Measurements from ENCODE around the gene HMGCS2.

The HMGCS2 gene

DNA sequence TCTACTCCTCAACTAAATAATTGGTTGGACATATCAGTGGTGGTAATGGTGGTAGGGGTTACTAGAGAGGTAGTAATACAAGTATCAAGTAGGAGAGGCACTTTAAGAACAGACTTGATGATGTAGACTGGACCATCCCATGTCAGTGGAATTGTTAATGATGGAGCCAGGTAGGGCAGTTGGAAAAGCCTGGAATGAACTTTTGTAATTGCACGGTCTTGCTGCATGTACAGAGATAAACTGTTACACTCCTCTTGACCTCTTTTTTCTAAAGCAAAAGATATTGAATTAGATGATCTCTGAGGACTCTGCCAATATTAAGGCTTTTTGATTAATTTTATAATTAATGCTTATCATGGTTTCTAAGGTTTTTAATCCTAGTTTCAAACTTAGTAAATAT lies 5.8 kb downstream of the HMGCS2 start:
- no peak for DNase-seq (ENCODE audit: low read depth in 2 of 2)

GRCh38 chr1:119762409-119762808 lies 6.3 kb downstream of the HMGCS2 start:
- no peak for DNase-seq (ENCODE audit: low read depth in 2 of 2)

- no peak for DNase-seq (ENCODE audit: low read depth in 2 of 2)
These were observed 10.1 kb downstream of the HMGCS2 start for GRCh38 chr1:119758584-119758983.

GRCh38 chr1:119752592-119752991 lies 16.1 kb downstream of the HMGCS2 start:
- no peak for DNase-seq (ENCODE audit: low read depth in 2 of 2)

DNA sequence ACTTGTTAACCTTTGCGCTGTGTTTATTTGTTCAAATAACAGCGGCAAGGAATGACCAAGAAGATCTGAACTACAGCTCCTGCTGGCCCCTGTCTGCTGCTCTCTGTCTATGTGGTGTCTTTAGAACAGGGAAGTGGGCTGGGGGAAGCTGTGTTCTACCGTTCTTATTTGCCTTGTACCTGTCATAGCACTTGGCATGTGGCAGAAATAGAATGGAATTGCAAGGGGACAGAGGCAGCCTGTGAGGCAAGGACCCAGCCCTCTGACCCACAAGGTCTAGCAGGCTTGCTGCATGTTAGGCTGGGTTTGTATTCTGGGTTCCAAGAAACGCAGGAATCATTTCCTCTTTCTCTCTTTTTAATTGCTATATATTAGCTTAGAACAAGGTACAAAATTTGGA lies 20.7 kb downstream of the HMGCS2 start:
- DNase-seq (ENCODE audit: low read depth in 2 of 2): no peak

- no peak for DNase-seq (ENCODE audit: low read depth in 2 of 2)
These were observed 21.3 kb downstream of the HMGCS2 start for GRCh38 chr1:119747451-119747850.

DNA sequence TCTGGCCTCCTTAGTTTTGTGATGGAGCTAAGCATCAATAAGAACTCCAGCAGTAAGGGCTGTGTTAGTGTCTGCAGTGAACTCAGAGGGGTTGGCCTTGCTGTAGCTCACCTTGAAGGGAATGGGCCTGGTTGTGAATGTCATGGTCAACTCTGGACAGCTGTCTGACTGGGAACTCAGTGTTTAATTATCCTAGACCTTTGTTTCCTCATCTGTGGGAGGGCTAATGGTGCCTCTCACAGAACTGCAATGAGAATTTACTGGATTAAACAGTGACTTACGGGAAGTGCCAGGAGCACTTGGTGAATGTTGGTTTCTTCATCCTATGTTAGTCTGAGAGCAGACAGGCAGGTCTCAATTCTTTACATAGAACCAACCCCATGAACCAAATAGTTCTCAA lies 23.7 kb downstream of the HMGCS2 start:
- no peak for DNase-seq (ENCODE audit: low read depth in 2 of 2)

- DNase-seq (ENCODE audit: low read depth in 2 of 2): no peak
These were observed 24.1 kb downstream of the HMGCS2 start for GRCh38 chr1:119744598-119744942.

- DNase-seq (ENCODE audit: low read depth in 2 of 2): peak in 1 of 2 donors; percentile 13
These were observed 24.7 kb downstream of the HMGCS2 start for GRCh38 chr1:119743776-119744597.

- no peak for DNase-seq (ENCODE audit: low read depth in 2 of 2)
These were observed 25.4 kb downstream of the HMGCS2 start for GRCh38 chr1:119743308-119743707.

GRCh38 chr1:119742677-119743076 lies 26.0 kb downstream of the HMGCS2 start:
- DNase-seq (ENCODE audit: low read depth in 2 of 2): no peak

GRCh38 chr1:119742202-119742601 lies 26.5 kb downstream of the HMGCS2 start:
- DNase-seq (ENCODE audit: low read depth in 2 of 2): no peak

GRCh38 chr1:119740896-119741780 lies 27.6 kb downstream of the HMGCS2 start:
- no peak for DNase-seq (ENCODE audit: low read depth in 2 of 2)

DNA sequence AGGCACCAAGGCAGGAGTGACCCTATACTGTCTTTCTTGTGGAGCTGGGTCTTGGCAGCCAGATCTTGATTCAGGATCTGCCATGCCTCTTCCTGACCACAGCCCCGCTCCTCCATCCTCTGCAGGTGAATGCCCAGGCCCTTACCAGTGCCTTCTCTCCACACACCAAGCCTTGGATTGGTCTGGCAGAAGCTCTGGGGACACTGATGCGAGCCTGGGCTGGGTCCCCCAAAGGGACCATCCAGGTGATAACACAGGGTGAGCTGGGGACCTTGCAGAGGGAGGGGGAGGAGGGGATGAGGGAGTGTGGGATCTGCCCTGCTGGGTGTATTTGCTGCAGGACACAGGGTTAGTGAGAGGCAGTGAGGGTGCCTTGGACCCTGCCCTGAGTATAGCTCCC lies 28.4 kb downstream of the HMGCS2 start:
- no peak for DNase-seq (ENCODE audit: low read depth in 2 of 2)

GRCh38 chr1:119739150-119739549 lies 29.6 kb downstream of the HMGCS2 start:
- no peak for DNase-seq (ENCODE audit: low read depth in 2 of 2)

DNA sequence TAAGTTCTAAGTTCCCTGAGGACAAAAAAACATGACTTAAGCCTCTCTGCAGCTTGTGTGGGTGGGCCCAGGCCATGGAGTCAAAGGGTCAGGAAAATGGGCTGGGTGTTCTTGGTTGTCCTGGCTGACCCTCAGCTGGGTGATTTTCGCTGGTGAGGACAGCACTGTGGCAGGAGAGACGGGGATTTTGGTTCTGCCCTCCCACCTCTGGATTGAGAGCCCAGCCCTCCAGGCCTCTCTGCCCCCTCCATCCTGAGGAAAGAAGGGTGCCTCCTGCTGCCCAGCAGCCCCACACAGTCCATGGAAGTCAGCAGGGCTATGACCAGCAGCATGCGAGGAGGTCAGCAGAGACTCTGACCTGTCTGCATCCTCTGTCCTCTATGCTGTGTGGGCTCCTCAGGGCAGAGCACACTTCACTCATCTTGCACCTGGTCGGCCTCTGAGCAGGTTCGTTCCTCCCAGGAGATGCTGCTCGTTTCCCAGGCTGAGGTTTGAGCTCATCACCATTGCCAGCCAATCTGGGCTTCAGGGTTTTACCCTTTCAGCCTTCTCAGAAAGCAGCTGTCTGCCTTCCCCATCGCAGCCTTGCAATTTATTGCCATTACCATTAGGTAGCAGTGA lies 30.5 kb downstream of the HMGCS2 start:
- no peak for DNase-seq (ENCODE audit: low read depth in 2 of 2)

- no peak for DNase-seq (ENCODE audit: low read depth in 2 of 2)
These were observed 31.5 kb downstream of the HMGCS2 start for GRCh38 chr1:119737040-119737682.

DNA sequence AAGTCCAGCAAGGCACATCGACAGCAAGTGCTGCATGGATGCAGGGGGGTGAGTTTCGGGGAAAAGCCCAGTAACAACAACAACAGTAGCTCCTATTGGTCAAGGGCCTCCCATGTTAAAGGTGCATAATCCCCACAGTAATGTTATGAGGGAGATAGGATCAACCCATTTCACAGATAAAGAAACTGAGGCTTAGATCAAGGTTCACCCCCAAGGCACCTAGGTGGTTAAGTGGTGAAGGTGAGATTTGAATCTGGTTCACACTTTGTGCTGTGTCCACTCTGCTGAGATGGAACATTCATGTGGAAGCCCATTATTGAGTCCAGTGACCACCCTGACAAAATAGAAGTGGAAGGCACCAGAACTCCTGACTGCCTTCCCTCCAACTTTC lies 32.1 kb downstream of the HMGCS2 start:
- DNase-seq (ENCODE audit: low read depth in 2 of 2): no peak

GRCh38 chr1:119735217-119735616 lies 33.5 kb downstream of the HMGCS2 start:
- no peak for DNase-seq (ENCODE audit: low read depth in 2 of 2)

GRCh38 chr1:119733754-119734153 lies 35.0 kb downstream of the HMGCS2 start:
- DNase-seq (ENCODE audit: low read depth in 2 of 2): no peak

- no peak for DNase-seq (ENCODE audit: low read depth in 2 of 2)
These were observed 36.1 kb downstream of the HMGCS2 start for GRCh38 chr1:119732465-119733168.

Measured in stimulated activated CD8-positive, alpha-beta memory T cell treated with anti-CD3 and anti-CD28 coated beads, Interleukin-7, amount 100 ng/mL, for 1 hour (primary cell).